GM12878 (cell line): Measurements from ENCODE around the gene FRAS1. TPM values are rescaled to one million over a fixed set of nuclear protein-coding genes. Genes with fewer than 3 reads are reported as not detected.
A peak's percentile ranks its signal among the peaks of the same experiment; 100 is the strongest.

Experiments
- ATAC-seq: fragments of 200-7000 bp; cut with Tn5 transposase; 3 replicates; pipeline ENCODE4 v1.9.1; 2020; ENCODE audit warnings: mild to moderate bottlenecking, moderate library complexity
- BruUV-seq: library from RNA; stranded (reverse); fragments of 400-500 nt; replicated peaks from 2 replicates; lab custom pipeline; 2021; lab: Mats Ljungman, UMichigan
- CTCF ChIA-PET: fragments of 300-600 bp; sonication (Branson Sonifier 250); formaldehyde crosslinking; extraction: SDS; loops from one replicate; lab custom pipeline; 2021; ENCODE audit warnings: inconsistent platforms; lab: Yijun Ruan, JAX
- POLR2A ChIA-PET: fragments of 350-600 bp; formaldehyde crosslinking; extraction: SDS; loops from one replicate; lab custom pipeline; 2021; ENCODE audit warnings: inconsistent platforms; lab: Charles Lee
- RAD21 ChIA-PET: fragments of 300-600 bp; sonication (Branson Sonifier 250); formaldehyde crosslinking; loops from one replicate; lab custom pipeline; 2023; ENCODE audit warnings: antibody characterized with exemption; ENCODE audit not compliant: unreplicated experiment; lab: Charles Lee
- SMC1A ChIA-PET: fragments of 300-600 bp; sonication (Branson Sonifier 250); formaldehyde crosslinking; loops from one replicate; lab custom pipeline; 2023; ENCODE audit not compliant: unreplicated experiment, uncharacterized antibody; lab: Charles Lee
- DNase-seq: peaks from one replicate; pipeline ENCODE4 v3.0.0-alpha.2; 2011; ENCODE audit warnings: low read depth, low spot score
- FAIRE-seq: peaks from 3 replicates; lab custom pipeline; 2011; peaks lifted over from hg19 to GRCh38; lab: Jason Lieb, UNC
- H2AFZ ChIP-seq: 2 replicates; pipeline ENCODE4 v1.6.0; 2011; ENCODE audit warnings: low read depth, low read length, control low read depth; ENCODE audit not compliant: control insufficient read depth
- H3K27ac ChIP-seq: 2 replicates; pipeline ENCODE4 v1.5.1; 2011; ENCODE audit warnings: control low read depth; ENCODE audit not compliant: control insufficient read depth, insufficient read depth
- H3K27me3 ChIP-seq, 2 experiments: replicated peaks in 1 of 2; 2 replicates each; pipeline versions ENCODE4 v1.6.0 to v1.6.1; 2011; ENCODE audit warnings: low read length in 1 of 2; ENCODE audit not compliant: control insufficient read depth in 2 of 2, insufficient read depth in 2 of 2
- H3K36me3 ChIP-seq, 2 experiments: 2 replicates each; pipeline ENCODE4 v1.5.1; 2011; ENCODE audit warnings: low read length in 1 of 2; ENCODE audit not compliant: control insufficient read depth in 2 of 2, insufficient read depth in 2 of 2
- H3K4me1 ChIP-seq: 2 replicates; pipeline ENCODE4 v1.6.1; 2011; ENCODE audit warnings: mild to moderate bottlenecking, low read length, moderate library complexity, mixed read lengths; ENCODE audit not compliant: control insufficient read depth, insufficient read depth
- H3K4me2 ChIP-seq: 2 replicates; pipeline ENCODE4 v1.6.0; 2011; ENCODE audit warnings: control low read depth; ENCODE audit not compliant: control insufficient read depth, insufficient read depth
- H3K4me3 ChIP-seq: fragments of 200-600 bp; sonication (generic); 2 replicates; pipeline ENCODE4 v1.5.1; 2016
- H3K79me2 ChIP-seq: 2 replicates; pipeline ENCODE4 v1.6.0; 2011; ENCODE audit warnings: low read length; ENCODE audit not compliant: control insufficient read depth, insufficient read depth
- H3K9ac ChIP-seq: 2 replicates; pipeline ENCODE4 v1.8.0; 2011; ENCODE audit warnings: low read length, control low read depth, mixed read lengths; ENCODE audit not compliant: control insufficient read depth, insufficient read depth
- H3K9me3 ChIP-seq: replicated peaks from 3 replicates; pipeline ENCODE4 v1.5.1; 2011; ENCODE audit warnings: mild to moderate bottlenecking, low read length; ENCODE audit not compliant: control insufficient read depth, insufficient read depth
- H4K20me1 ChIP-seq: 2 replicates; pipeline ENCODE4 v1.6.0; 2011; ENCODE audit not compliant: control insufficient read depth, insufficient read depth
- GATAD2B ChIP-seq: fragments of 450-650 bp; conservative IDR thresholded peaks from 2 replicates; pipeline ENCODE4 v1.6.1; 2017; ENCODE audit warnings: low read depth, mild to moderate bottlenecking, moderate library complexity
- RCOR1 ChIP-seq: conservative IDR thresholded peaks from 2 replicates; pipeline ENCODE4 v1.6.1; 2012; ENCODE audit warnings: low read depth, low read length, improper control_type of control experiment
- SREBF2 ChIP-seq: IDR thresholded peaks from 2 replicates; pipeline ENCODE4 v1.6.1; 2012; ENCODE audit warnings: mild to moderate bottlenecking, low read length
- WGBS: methylation state at CpG from one replicate; pipeline ENCODE4 v1.1.6; 2016; ENCODE audit warnings: low lambda C conversion rate; ENCODE audit not compliant: insufficient replicate concordance, insufficient coverage; ENCODE audit errors: missing lambda C conversion rate; 5-methylcytosine and 5-hydroxymethylcytosine counted together
- in situ Hi-C: fragments of 300-500 bp; cut with MboI; formaldehyde crosslinking; loops from 9 replicates; pipeline ENCODE4 v1.14.3; 2018; ENCODE audit warnings: mixed read lengths
- intact Hi-C: fragments of 100-400 bp; cut with micrococcal nuclease; formaldehyde crosslinking; loops from one replicate; pipeline ENCODE4 v1.14.2; 2022; ENCODE audit not compliant: unreplicated experiment
- polyA plus RNA-seq, 11 experiments: library from polyadenylated mRNA; depleted of rRNA in 4 of 11; unstranded in 6 of 11; stranded (reverse) in 5 of 11; fragments of >200 nt; fragmentation: Nextera tagmentation in 4 of 11; fragmentation: Illumina TruSeq in 1 of 11; extraction: Ambion mirVana in 4 of 11; extraction: Trizol in 1 of 11; gene quantifications; 1 replicate in 1 of 11; 2 replicates in 10 of 11; pipeline versions ENCODE4 v1.2.1 to v1.2.3, GENCODE V29; 2011 to 2016; ENCODE audit warnings: inconsistent platforms in 2 of 11, missing spikeins in 2 of 11, low read depth in 1 of 11
- total RNA-seq, 4 experiments: library from RNA; depleted of rRNA in 3 of 4; stranded (reverse); fragments of >200 nt in 3 of 4; fragmentation: Illumina TruSeq in 1 of 4; extraction: Trizol in 1 of 4; gene quantifications; 2 replicates each; pipeline versions ENCODE4 v1.2.1 to v1.2.3, GENCODE V29; 2013 to 2021
- TF ChIP-seq, protein P1 (sequence below): fragments of 450-650 bp; IDR thresholded peaks from 2 replicates; pipeline ENCODE4 v1.6.1; 2016; ENCODE audit warnings: mild to moderate bottlenecking, moderate library complexity, borderline replicate concordance

Gene FRAS1
- total and polyA plus RNA-seq, 10 of the 15 experiments (the other 5 are each of a cell fraction or from before 2014, with no cell fraction given) = 0.08 to 11.7 (median 0.20) TPM

GRCh38 chr4:78566834-78567499, 509.8 kb downstream of the FRAS1 start (continued):
- TF ChIP-seq, protein P1, sequence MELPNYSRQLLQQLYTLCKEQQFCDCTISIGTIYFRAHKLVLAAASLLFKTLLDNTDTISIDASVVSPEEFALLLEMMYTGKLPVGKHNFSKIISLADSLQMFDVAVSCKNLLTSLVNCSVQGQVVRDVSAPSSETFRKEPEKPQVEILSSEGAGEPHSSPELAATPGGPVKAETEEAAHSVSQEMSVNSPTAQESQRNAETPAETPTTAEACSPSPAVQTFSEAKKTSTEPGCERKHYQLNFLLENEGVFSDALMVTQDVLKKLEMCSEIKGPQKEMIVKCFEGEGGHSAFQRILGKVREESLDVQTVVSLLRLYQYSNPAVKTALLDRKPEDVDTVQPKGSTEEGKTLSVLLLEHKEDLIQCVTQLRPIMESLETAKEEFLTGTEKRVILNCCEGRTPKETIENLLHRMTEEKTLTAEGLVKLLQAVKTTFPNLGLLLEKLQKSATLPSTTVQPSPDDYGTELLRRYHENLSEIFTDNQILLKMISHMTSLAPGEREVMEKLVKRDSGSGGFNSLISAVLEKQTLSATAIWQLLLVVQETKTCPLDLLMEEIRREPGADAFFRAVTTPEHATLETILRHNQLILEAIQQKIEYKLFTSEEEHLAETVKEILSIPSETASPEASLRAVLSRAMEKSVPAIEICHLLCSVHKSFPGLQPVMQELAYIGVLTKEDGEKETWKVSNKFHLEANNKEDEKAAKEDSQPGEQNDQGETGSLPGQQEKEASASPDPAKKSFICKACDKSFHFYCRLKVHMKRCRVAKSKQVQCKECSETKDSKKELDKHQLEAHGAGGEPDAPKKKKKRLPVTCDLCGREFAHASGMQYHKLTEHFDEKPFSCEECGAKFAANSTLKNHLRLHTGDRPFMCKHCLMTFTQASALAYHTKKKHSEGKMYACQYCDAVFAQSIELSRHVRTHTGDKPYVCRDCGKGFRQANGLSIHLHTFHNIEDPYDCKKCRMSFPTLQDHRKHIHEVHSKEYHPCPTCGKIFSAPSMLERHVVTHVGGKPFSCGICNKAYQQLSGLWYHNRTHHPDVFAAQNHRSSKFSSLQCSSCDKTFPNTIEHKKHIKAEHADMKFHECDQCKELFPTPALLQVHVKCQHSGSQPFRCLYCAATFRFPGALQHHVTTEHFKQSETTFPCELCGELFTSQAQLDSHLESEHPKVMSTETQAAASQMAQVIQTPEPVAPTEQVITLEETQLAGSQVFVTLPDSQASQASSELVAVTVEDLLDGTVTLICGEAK = no peak
- TF ChIP-seq SREBF2 = no peak

- no TSS peak for BruUV-seq
- CTCF ChIA-PET = interaction anchor here (0.8 to 4.5 kb wide), 10 partner anchors 9 to 608 kb away, joined by 3 to 19 read pairs (median 4); no protein-coding TSS in a partner anchor
- H2AFZ ChIP-seq = no peak overlapping the region
These were observed 510.5 kb downstream of the FRAS1 start for GRCh38 chr4:78567500-78568060.

More at GRCh38 chr4:78567500-78568060, 510.5 kb downstream of the FRAS1 start:
- SMC1A ChIA-PET = interaction anchor here (0.8 to 7.1 kb wide), 16 partner anchors 10 to 604 kb away, joined by 3 to 69 read pairs (median 4); partner anchors contain the start of gene ANXA3
- no peaks in the 10 kb centered on the region for H3K27me3 ChIP-seq
- H3K27ac ChIP-seq = no peak overlapping the region
- TF ChIP-seq GATAD2B (0 out of 2 replicates have a peak, but pooled peaks have one; percentile 3), RCOR1 (no peak)
- H4K20me1 ChIP-seq = no peaks in the 10 kb centered on the region
- DNase-seq = no peak
- FAIRE-seq = no peak
- H3K9me3 ChIP-seq = no peaks in the 10 kb centered on the region; the same call in 2 of the 3 replicates
- ATAC-seq = peak; percentile 6; the same call in 2 of the 3 replicates
- 100% methylated on average over 2 of the region's 2 CpGs for WGBS
- RAD21 ChIA-PET = interaction anchor here (0.8 to 3.7 kb wide), 17 partner anchors 16 to 607 kb away, joined by 3 to 29 read pairs (median 4); partner anchors contain the start of genes ANXA3 and FRAS1
- H3K4me3 ChIP-seq = no peak overlapping the region
- no peaks in the 10 kb centered on the region for H3K36me3 ChIP-seq
- H3K79me2 ChIP-seq = no peaks in the 10 kb centered on the region
- POLR2A ChIA-PET = interaction anchor here (0.5 to 1.4 kb wide), 4 partner anchors 8 to 169 kb away, joined by 3 to 5 read pairs (median 4); no protein-coding TSS in a partner anchor
- H3K9ac ChIP-seq = no peak overlapping the region
- in situ Hi-C loops = no loop called here
- intact Hi-C loops = loop anchor here (10.0 kb wide), 1 partner anchor 513 kb away; the partner anchor contains the start of gene FRAS1
- H3K4me1 ChIP-seq = peaks cover 6% of the 10 kb centered on the region
- 0 out of 2 replicates have a peak overlapping the region, but pooled peaks have one; percentile 27 for H3K4me2 ChIP-seq
